HAP-1 (cell line): Measurements from ENCODE around the gene TLR5.

Experiments used
- DNase-seq, 2 experiments: peaks; one replicate each; pipeline ENCODE4 v3.0.0-alpha.2; 2016 to 2020; ENCODE audit warnings: low spot score in 2 of 2
- H3K27me3 ChIP-seq: fragments of 250-450 bp; sonication (Bioruptor Pico); 2 replicates; pipeline ENCODE4 v1.5.1; 2020; ENCODE audit warnings: low read depth, mild to moderate bottlenecking, moderate library complexity
- H3K36me3 ChIP-seq: fragments of 250-450 bp; sonication (Bioruptor Pico); replicated peaks from 2 replicates; pipeline ENCODE4 v1.5.1; 2020; ENCODE audit warnings: mild to moderate bottlenecking
- H3K4me1 ChIP-seq: fragments of 250-450 bp; sonication (Bioruptor Pico); 2 replicates; pipeline ENCODE4 v1.5.1; 2020; ENCODE audit warnings: mild to moderate bottlenecking
- H3K4me3 ChIP-seq: fragments of 250-450 bp; sonication (Bioruptor Pico); 2 replicates; pipeline ENCODE4 v1.5.1; 2020; ENCODE audit warnings: mild to moderate bottlenecking, moderate library complexity
- H3K9me3 ChIP-seq: fragments of 250-450 bp; sonication (Bioruptor Pico); 2 replicates; pipeline ENCODE4 v1.5.1; 2020; ENCODE audit warnings: mild to moderate bottlenecking, moderate library complexity
- in situ Hi-C: fragments of 300-500 bp; cut with MboI; formaldehyde crosslinking; loops from 3 replicates; pipeline ENCODE4 v1.14.3; 2020; ENCODE audit warnings: low sequenced_read_pairs, inconsistent platforms, mixed read lengths

The TLR5 gene, protein sequence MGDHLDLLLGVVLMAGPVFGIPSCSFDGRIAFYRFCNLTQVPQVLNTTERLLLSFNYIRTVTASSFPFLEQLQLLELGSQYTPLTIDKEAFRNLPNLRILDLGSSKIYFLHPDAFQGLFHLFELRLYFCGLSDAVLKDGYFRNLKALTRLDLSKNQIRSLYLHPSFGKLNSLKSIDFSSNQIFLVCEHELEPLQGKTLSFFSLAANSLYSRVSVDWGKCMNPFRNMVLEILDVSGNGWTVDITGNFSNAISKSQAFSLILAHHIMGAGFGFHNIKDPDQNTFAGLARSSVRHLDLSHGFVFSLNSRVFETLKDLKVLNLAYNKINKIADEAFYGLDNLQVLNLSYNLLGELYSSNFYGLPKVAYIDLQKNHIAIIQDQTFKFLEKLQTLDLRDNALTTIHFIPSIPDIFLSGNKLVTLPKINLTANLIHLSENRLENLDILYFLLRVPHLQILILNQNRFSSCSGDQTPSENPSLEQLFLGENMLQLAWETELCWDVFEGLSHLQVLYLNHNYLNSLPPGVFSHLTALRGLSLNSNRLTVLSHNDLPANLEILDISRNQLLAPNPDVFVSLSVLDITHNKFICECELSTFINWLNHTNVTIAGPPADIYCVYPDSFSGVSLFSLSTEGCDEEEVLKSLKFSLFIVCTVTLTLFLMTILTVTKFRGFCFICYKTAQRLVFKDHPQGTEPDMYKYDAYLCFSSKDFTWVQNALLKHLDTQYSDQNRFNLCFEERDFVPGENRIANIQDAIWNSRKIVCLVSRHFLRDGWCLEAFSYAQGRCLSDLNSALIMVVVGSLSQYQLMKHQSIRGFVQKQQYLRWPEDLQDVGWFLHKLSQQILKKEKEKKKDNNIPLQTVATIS

DNA sequence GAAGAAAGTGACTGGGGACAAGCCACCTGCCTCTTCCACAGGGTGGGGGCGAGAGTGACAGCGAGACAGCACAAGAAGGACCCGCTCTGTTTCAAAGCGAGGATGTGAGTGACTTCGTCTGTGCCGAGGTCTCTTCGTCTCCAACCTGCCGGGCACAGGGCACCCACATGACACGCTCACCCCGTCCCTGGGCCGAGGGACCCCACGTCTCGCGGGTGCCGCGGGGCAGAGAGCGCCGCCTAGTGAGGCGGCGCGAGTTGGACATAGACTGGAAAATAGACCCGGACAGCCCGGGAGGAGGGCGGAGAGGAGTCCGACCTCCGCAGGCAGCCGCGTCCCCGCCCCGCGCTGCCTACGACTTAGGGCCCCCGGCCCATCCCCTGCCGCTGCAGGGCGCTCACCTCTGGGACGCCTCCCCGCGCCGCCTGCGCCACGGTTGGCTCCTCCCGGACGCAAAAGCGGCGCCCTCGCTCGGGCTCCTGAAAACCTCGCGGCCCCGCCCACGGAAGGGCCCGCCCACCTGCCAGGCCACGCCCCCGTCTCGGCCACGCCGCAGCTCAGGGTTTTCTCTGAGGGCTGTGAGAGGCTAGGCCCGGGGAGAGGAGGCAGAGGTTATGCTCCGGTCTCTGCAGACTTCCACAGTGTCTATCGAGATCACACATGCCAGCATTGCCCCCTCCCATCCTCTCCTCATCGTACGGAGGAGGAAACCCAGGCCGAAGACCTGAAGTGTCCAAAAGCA lies at the start of gene TLR5:
Gene TLR5 (minus strand): TSS at position 454 of the 742 bp plus-strand sequence. CDS start 30,217 bp downstream, outside the sequence.
- Histone ChIP-seq H3K36me3 (no peaks in the 10 kb centered on the region), H3K4me1 (peaks cover 4% of the 10 kb centered on the region; the same call in 1 of the 2 replicates), H3K4me3 (peak within 1 kb of the TSS; percentile 31), H3K27me3 (no peaks in the 10 kb centered on the region), H3K9me3 (no peaks in the 10 kb centered on the region)
- DNase-seq: peak; percentile 80 to 92
- in situ Hi-C loops: no loop called here

- DNase-seq: no peak
- Histone ChIP-seq H3K27me3 (peaks cover 2% of the 10 kb centered on the region; the same call in 1 of the 2 replicates), H3K4me1 (no peaks in the 10 kb centered on the region), H3K4me3 (no peak overlapping the region), H3K36me3 (no peaks in the 10 kb centered on the region), H3K9me3 (no peaks in the 10 kb centered on the region)
- in situ Hi-C loops: no loop called here
Measured at GRCh38 chr1:223189903-223190724, 47.1 kb upstream of the TLR5 start.

DNA sequence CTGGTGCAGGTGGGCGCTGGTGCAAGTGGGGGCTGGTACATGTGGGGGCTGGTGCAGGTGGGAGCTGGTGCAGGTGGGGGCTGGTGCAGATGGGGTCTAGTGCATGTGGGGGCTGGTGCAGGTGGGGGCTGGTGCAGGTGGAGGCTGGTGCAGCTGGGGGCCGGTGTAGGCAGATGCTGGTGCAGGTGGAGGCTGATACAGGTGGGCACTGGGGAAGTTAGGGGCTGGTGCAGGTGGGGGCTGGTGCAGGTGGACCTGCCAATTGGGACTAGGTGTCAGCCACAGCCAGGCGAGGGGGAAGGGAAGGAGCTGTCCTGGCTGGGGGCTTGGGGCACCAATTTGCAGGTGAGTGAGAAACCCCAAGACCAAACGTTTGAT lies 46.5 kb upstream of the TLR5 start:
- in situ Hi-C loops: no loop called here
- Histone ChIP-seq H3K36me3 (no peaks in the 10 kb centered on the region), H3K9me3 (no peaks in the 10 kb centered on the region), H3K4me3 (no peak overlapping the region), H3K27me3 (peaks cover 2% of the 10 kb centered on the region; the same call in 1 of the 2 replicates), H3K4me1 (no peaks in the 10 kb centered on the region)
- DNase-seq: no peak

DNA sequence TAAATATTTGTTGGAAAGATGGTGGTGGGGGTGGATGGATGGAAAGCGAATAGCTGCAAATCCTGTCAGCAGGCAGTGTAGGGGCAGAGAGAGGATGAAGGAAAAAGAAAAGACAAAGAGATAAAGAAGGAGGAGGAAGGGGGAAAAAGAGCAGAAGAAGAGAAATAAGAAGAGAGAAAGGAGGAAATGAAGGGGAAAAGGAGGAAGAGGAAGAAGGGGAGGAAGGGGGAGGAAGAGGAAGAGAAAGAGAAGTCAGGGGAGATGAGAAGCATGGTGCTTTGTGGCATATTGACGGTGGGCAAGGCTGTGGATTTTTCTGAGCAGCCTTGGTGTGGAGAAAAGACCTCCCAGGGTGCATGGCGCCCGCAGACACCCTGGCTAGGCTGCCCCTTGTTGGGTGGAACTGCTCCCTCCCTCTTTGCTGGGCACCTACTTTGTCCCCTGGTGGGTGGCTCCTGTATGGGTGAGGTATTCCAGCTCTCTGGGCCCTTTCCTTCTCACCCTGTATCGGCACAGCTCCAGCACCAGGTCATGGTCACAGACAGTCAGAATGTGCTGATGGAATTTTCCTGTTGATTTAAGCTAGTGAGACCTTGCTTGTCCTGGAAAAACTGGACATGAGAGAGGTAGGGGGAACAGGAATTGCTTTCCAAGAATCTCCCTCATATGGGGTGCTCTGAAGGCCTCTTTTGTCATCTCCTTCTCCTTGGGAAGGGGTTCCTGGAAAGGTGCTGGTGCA lies 45.7 kb upstream of the TLR5 start:
- Histone ChIP-seq H3K4me3 (no peak overlapping the region), H3K4me1 (no peaks in the 10 kb centered on the region), H3K27me3 (peaks cover 2% of the 10 kb centered on the region; the same call in 1 of the 2 replicates), H3K36me3 (no peaks in the 10 kb centered on the region), H3K9me3 (no peaks in the 10 kb centered on the region)
- no peak for DNase-seq
- in situ Hi-C loops: no loop called here

- Histone ChIP-seq H3K27me3 (peaks cover 2% of the 10 kb centered on the region; the same call in 1 of the 2 replicates), H3K4me3 (no peak overlapping the region), H3K36me3 (no peaks in the 10 kb centered on the region), H3K9me3 (no peaks in the 10 kb centered on the region), H3K4me1 (no peaks in the 10 kb centered on the region)
- DNase-seq: no peak
- in situ Hi-C loops: no loop called here
Measured at GRCh38 chr1:223186800-223187199, 43.8 kb upstream of the TLR5 start.

- Histone ChIP-seq H3K36me3 (no peaks in the 10 kb centered on the region), H3K27me3 (no peaks in the 10 kb centered on the region), H3K9me3 (no peaks in the 10 kb centered on the region), H3K4me3 (no peak overlapping the region), H3K4me1 (no peaks in the 10 kb centered on the region)
- in situ Hi-C loops: no loop called here
- DNase-seq: no peak
Measured at GRCh38 chr1:223183268-223183862, 40.3 kb upstream of the TLR5 start.

DNA sequence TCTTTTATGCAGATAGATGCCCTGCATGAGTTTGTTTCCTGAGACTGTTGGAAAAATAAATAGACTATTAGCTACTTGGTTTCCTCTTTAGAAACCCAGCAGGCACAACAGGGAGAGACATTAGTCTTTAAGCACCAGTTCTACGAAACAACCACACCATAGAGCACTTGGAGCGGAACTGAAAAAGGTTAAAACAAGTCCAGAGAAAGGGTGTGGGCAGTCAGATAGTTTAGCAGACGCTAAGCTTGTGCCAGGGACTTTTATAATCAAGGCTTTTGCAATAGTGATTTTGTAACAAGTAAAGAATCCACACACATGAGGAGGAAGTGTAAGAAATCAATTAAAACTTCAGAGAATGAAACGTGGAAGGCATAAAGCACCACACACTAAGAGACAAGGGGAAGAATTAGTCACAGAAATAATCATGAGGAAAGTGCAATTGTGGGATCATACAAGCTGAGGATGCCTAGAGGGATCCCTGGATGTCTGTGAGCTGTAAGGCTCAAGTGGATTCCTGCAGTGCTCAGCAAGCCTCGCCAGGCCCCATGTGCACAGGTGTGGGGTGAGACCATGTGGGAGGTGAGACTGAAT lies 37.8 kb upstream of the TLR5 start:
- Histone ChIP-seq H3K9me3 (no peaks in the 10 kb centered on the region), H3K36me3 (no peaks in the 10 kb centered on the region), H3K4me3 (no peak overlapping the region), H3K27me3 (no peaks in the 10 kb centered on the region), H3K4me1 (no peaks in the 10 kb centered on the region)
- in situ Hi-C loops: no loop called here
- no peak for DNase-seq

DNA sequence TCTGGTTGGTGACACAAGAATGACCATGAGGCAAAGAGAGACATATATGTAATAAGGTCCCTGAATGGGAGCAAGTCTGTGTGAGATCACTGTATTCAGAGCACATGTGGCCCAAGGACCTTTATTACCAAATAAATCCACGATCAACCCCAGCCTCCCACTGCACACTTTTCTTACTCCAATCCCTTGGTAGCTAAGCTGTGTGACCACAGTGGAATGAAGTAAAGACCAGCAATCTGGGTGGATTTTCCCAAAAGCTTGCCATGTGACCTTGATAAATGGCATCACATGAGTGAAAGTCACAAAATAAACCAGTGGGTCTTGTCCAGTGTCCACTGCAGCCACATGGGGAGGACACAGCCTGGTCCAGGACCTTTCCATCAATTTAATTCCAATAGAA lies 36.7 kb upstream of the TLR5 start:
- Histone ChIP-seq H3K36me3 (no peaks in the 10 kb centered on the region), H3K4me1 (no peaks in the 10 kb centered on the region), H3K4me3 (no peak overlapping the region), H3K27me3 (no peaks in the 10 kb centered on the region), H3K9me3 (no peaks in the 10 kb centered on the region)
- in situ Hi-C loops: no loop called here
- no peak for DNase-seq

DNA sequence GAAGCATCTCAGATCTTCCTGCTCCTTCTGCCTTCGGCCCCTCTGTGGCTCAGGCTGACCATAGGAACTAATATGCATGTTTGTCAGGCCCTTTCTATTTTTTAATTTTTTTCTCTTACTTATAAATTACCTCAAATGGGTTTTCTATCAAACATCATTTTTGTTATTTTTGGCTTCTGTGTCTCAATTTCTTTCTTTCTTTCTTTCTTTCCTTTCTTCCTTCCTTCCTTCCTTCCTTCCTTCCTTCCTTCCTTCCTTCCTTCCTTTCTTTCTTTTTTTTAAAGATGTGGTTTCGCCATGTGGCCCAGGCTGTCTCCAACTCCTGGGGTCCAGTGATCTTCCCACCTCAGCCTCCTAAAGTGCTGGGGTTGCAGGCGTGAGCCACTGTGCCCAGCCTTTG lies 36.2 kb upstream of the TLR5 start:
- in situ Hi-C loops: no loop called here
- Histone ChIP-seq H3K4me1 (no peaks in the 10 kb centered on the region), H3K4me3 (no peak overlapping the region), H3K9me3 (no peaks in the 10 kb centered on the region), H3K27me3 (no peaks in the 10 kb centered on the region), H3K36me3 (no peaks in the 10 kb centered on the region)
- no peak for DNase-seq

DNA sequence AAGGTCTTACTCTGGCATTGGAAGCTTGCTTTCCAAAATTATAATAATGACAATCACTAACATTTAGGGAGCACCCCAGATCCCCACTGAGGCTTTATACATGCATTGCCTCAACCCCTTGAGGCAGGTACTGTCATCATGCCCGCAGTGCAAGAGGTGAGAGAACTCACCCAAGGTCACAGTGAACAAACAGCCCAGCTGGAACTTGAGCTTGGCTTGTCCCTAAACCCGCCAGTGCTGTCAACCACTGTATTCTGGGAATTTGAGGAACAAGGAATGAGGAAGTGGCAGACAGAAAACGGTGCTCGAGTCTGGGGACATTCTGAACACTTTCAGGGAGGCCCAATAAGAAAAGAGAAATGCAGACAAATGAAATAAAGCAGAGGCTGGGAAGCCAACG lies 34.6 kb upstream of the TLR5 start:
- H3K9me3 ChIP-seq: no peaks in the 10 kb centered on the region
- no peak for DNase-seq
- in situ Hi-C loops: no loop called here
- H3K36me3 ChIP-seq: no peaks in the 10 kb centered on the region
- H3K4me1 ChIP-seq: no peaks in the 10 kb centered on the region
- H3K4me3 ChIP-seq: no peak overlapping the region
- H3K27me3 ChIP-seq: no peaks in the 10 kb centered on the region

GRCh38 chr1:223176437-223176836 lies 33.4 kb upstream of the TLR5 start:
- no peak for DNase-seq
- no peaks in the 10 kb centered on the region for H3K36me3 ChIP-seq

GRCh38 chr1:223175633-223176032 lies 32.6 kb upstream of the TLR5 start:
- Histone ChIP-seq H3K9me3 (no peaks in the 10 kb centered on the region), H3K4me3 (no peak overlapping the region), H3K36me3 (no peaks in the 10 kb centered on the region), H3K4me1 (no peaks in the 10 kb centered on the region), H3K27me3 (no peaks in the 10 kb centered on the region)
- no peak for DNase-seq
- in situ Hi-C loops: no loop called here

More at GRCh38 chr1:223176437-223176836, 33.4 kb upstream of the TLR5 start:
- Histone ChIP-seq H3K27me3 (no peaks in the 10 kb centered on the region), H3K4me1 (no peaks in the 10 kb centered on the region), H3K9me3 (no peaks in the 10 kb centered on the region), H3K4me3 (no peak overlapping the region)
- in situ Hi-C loops: no loop called here
